Measurements from ENCODE around the gene CACNA2D4. TPM values are rescaled to one million over a fixed set of nuclear protein-coding genes. Genes with fewer than 3 reads are reported as not detected.

The CACNA2D4 gene
- total and polyA plus RNA-seq, 2 donors (not counting 1 experiment from before 2014, with no cell fraction given), result 0.68 to 0.99 TPM

DNA sequence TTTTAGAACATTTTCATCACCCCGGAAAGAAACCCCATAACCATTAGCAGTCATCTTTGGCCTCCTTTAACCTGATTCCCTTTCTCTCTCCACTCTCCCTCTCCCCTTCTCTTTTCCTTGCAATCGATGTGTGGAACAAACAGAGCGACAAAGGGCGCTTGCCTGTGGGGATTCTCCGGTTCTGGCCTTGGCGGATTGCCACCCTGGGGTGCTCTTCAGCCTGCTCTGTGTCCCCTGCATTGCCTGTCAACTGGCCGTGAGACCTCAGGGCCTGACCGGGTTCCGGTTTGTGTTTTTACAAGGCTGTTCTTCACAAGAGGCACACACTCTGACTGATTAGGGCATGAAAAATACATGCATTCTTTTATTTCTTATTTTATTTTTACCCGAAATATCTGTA is 70.3 kb downstream of the CACNA2D4 start:
- no peak overlapping the region for H3K27ac ChIP-seq (ENCODE audit: insufficient read depth, low read length)
- no peaks in the 10 kb centered on the region for H3K4me1 ChIP-seq (ENCODE audit: control insufficient read depth, extremely low read depth, insufficient read depth, low read length)
- TF ChIP-seq, protein P1, sequence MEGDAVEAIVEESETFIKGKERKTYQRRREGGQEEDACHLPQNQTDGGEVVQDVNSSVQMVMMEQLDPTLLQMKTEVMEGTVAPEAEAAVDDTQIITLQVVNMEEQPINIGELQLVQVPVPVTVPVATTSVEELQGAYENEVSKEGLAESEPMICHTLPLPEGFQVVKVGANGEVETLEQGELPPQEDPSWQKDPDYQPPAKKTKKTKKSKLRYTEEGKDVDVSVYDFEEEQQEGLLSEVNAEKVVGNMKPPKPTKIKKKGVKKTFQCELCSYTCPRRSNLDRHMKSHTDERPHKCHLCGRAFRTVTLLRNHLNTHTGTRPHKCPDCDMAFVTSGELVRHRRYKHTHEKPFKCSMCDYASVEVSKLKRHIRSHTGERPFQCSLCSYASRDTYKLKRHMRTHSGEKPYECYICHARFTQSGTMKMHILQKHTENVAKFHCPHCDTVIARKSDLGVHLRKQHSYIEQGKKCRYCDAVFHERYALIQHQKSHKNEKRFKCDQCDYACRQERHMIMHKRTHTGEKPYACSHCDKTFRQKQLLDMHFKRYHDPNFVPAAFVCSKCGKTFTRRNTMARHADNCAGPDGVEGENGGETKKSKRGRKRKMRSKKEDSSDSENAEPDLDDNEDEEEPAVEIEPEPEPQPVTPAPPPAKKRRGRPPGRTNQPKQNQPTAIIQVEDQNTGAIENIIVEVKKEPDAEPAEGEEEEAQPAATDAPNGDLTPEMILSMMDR (conservative IDR thresholded peaks at IDR 0.05 in 1 of 2, IDR thresholded peaks at IDR 0.05 in 1 of 2; ENCODE audit: low read depth in 1 of 2, low read length in 2 of 2), result no peak
- no peak for TF ChIP-seq EZH2 (IDR thresholded peaks at IDR 0.05; ENCODE audit: low read length, missing control alignments)
- no peaks in the 10 kb centered on the region for H3K36me3 ChIP-seq (ENCODE audit: control insufficient read depth, insufficient read depth, low read length)
- no peaks in the 10 kb centered on the region for H3K79me2 ChIP-seq (ENCODE audit: control insufficient read depth, insufficient read depth, low read length)
- no peak overlapping the region for H3K4me2 ChIP-seq (ENCODE audit: extremely low read depth, insufficient read depth, low read length)
- H3K27me3 ChIP-seq (ENCODE audit: control insufficient read depth, insufficient read depth, low read length), result peaks cover 21% of the 10 kb centered on the region
- H2AFZ ChIP-seq (ENCODE audit: low read length), result no peak overlapping the region
- H3K9ac ChIP-seq (ENCODE audit: insufficient read depth, low read length), result no peak overlapping the region
- H3K9me3 ChIP-seq (ENCODE audit: control insufficient read depth, insufficient read depth, low read depth, low read length), result no peaks in the 10 kb centered on the region
- no peak for DNase-seq (ENCODE audit: low read depth in 2 of 2)
- H4K20me1 ChIP-seq (ENCODE audit: control insufficient read depth, extremely low read depth, insufficient read depth, low read length), result no peaks in the 10 kb centered on the region
- H3K4me3 ChIP-seq (replicated peaks in 1 of 4; ENCODE audit: control extremely low read depth in 1 of 4, insufficient read depth in 1 of 4, low read depth in 3 of 4, low read length in 4 of 4), result no peak overlapping the region

DNA sequence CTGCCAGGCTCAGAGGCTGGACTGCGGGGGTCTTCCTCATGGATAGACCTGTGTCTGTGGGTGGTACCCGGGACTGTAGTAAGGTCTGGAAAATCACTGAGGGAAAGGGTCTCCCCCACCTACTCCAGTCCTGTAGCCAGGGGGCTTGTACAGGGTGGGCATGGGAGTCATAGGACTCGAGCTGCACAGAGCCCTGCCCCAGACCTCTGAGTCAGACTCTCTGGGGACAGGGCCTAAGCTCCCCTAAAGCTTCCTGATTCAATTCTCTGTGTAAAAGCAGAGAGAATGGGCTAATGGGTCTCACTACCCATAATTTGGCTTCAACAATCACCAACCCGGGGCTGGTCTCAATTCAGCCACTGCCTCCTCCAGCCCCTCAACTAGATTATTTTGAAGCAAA is 71.0 kb downstream of the CACNA2D4 start:
- no peak overlapping the region for H2AFZ ChIP-seq (ENCODE audit: low read length)
- no peak overlapping the region for H3K27ac ChIP-seq (ENCODE audit: insufficient read depth, low read length)
- no peaks in the 10 kb centered on the region for H3K9me3 ChIP-seq (ENCODE audit: control insufficient read depth, insufficient read depth, low read depth, low read length)
- H3K4me1 ChIP-seq (ENCODE audit: control insufficient read depth, extremely low read depth, insufficient read depth, low read length), result no peaks in the 10 kb centered on the region
- no peak overlapping the region for H3K9ac ChIP-seq (ENCODE audit: insufficient read depth, low read length)
- H3K4me2 ChIP-seq (ENCODE audit: extremely low read depth, insufficient read depth, low read length), result no peak overlapping the region
- H3K4me3 ChIP-seq (replicated peaks in 1 of 4; ENCODE audit: control extremely low read depth in 1 of 4, insufficient read depth in 1 of 4, low read depth in 3 of 4, low read length in 4 of 4), result no peak overlapping the region
- no peak for TF ChIP-seq EZH2 (IDR thresholded peaks at IDR 0.05; ENCODE audit: low read length, missing control alignments)
- TF ChIP-seq, protein P1 (conservative IDR thresholded peaks at IDR 0.05 in 1 of 2, IDR thresholded peaks at IDR 0.05 in 1 of 2; ENCODE audit: low read depth in 1 of 2, low read length in 2 of 2), result no peak
- no peaks in the 10 kb centered on the region for H3K36me3 ChIP-seq (ENCODE audit: control insufficient read depth, insufficient read depth, low read length)
- DNase-seq (ENCODE audit: low read depth in 2 of 2), result no peak
- no peaks in the 10 kb centered on the region for H3K79me2 ChIP-seq (ENCODE audit: control insufficient read depth, insufficient read depth, low read length)
- H3K27me3 ChIP-seq (ENCODE audit: control insufficient read depth, insufficient read depth, low read length), result peaks cover 21% of the 10 kb centered on the region
- no peaks in the 10 kb centered on the region for H4K20me1 ChIP-seq (ENCODE audit: control insufficient read depth, extremely low read depth, insufficient read depth, low read length)

DNA sequence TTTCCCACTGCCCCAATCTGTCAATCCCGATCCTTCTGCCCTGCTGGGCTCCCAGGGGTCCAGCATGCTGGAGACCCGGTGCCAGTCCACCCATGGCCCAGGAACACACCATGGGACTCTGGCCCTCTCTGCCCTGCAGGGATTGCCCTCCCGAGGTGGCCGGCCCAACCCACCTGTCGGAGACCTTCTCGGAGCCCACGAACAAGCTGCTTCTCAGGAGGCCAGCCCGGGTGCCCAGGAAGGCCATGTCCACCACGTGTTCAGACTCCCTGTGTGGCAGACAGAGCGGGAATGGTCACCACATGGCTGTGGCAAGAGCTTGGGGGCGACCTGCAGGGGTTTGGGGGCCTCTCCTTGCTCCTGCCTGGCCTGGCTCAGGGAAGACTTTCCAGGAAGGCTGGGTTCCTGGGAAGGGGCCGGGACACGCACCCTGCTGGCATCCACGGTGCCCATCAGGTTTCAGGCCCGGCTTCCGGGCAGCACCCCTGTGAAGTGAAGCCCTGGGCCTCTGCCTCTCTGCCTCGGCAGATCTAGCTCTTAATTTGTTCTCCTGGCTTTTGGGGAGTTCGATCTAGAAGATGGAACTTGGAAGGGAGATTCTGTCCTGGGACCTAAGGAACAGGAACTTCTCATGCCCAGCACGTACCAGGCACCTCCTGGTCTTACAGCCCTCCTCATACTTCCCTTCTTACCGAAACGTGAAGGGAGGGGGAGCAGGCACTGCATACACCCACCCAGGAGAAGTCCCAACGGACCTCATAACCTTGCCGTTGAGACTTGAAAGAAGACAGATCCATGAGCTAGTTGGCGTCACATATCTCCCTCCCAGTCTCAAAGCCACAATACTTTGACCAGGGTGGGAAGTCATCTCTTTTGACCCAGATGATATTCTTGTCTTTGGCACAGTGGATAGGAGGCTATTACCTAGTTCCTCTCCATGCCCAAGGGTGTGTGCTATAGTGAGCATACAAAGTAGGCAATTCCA is 71.7 kb downstream of the CACNA2D4 start:
- DNase-seq (ENCODE audit: low read depth in 2 of 2), result no peak
- Histone ChIP-seq H3K4me1 (ENCODE audit: control insufficient read depth, extremely low read depth, insufficient read depth, low read length) (no peaks in the 10 kb centered on the region), H3K9me3 (ENCODE audit: control insufficient read depth, insufficient read depth, low read depth, low read length) (no peaks in the 10 kb centered on the region), H3K27me3 (ENCODE audit: control insufficient read depth, insufficient read depth, low read length) (peaks cover 21% of the 10 kb centered on the region), H3K27ac (ENCODE audit: insufficient read depth, low read length) (no peak overlapping the region), H3K79me2 (ENCODE audit: control insufficient read depth, insufficient read depth, low read length) (no peaks in the 10 kb centered on the region), H3K36me3 (ENCODE audit: control insufficient read depth, insufficient read depth, low read length) (no peaks in the 10 kb centered on the region), H2AFZ (ENCODE audit: low read length) (no peak overlapping the region), H3K4me2 (ENCODE audit: extremely low read depth, insufficient read depth, low read length) (no peak overlapping the region), H3K4me3 (replicated peaks in 1 of 4; ENCODE audit: control extremely low read depth in 1 of 4, insufficient read depth in 1 of 4, low read depth in 3 of 4, low read length in 4 of 4) (no peak overlapping the region), H3K9ac (ENCODE audit: insufficient read depth, low read length) (no peak overlapping the region), H4K20me1 (ENCODE audit: control insufficient read depth, extremely low read depth, insufficient read depth, low read length) (no peaks in the 10 kb centered on the region)
- TF ChIP-seq, protein P1 (conservative IDR thresholded peaks at IDR 0.05 in 1 of 2, IDR thresholded peaks at IDR 0.05 in 1 of 2; ENCODE audit: low read depth in 1 of 2, low read length in 2 of 2), result no peak
- no peak for TF ChIP-seq EZH2 (IDR thresholded peaks at IDR 0.05; ENCODE audit: low read length, missing control alignments)
